ENCODE results near the gene SERINC2. TPM values are rescaled to one million over a fixed set of nuclear protein-coding genes. Genes with fewer than 3 reads are reported as not detected.
"Not testable (repeated sequence)": the region's sequence is repeated elsewhere in the genome, so short reads cannot be mapped to it uniquely, and the experiment has no call there.

The SERINC2 gene
- total and polyA plus RNA-seq, 2 donors: 1.5 to 15.6 TPM

DNA sequence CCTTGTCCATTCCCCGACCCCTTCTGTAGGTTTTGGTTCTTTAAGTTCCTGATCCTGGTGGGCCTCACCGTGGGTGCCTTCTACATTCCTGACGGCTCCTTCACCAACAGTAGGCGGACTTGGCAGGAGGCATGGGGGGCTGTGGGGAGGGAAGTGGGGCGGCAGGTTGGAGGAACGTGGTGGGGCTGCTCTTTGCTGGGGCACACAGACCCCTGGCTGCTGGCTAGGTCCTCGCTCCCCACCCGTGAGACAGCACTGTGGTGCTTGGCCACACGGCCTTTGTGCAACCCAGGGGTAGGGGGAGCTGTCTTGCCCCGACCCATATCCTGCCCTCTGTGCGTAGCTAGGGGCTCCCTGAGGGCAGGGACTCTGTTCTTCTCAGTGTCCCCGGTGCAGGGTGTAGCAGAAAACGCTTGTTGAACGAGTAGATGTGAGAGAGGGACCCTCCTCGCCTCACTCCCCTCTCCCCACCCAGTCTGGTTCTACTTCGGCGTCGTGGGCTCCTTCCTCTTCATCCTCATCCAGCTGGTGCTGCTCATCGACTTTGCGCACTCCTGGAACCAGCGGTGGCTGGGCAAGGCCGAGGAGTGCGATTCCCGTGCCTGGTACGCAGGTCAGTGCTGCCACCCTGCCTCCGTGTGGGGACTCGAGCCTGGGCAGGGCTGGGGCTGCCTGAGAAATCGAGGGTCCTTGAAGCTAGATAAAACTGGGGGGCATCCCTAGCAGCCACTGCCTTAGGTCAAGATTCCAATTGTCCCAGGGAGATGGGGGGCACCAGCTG lies 12.5 kb downstream of the SERINC2 start:
- 95% methylated on average over 28 of the region's 28 CpGs for WGBS
- no peak for DNase-seq (ENCODE audit: low read depth in 6 of 9, low spot score in 9 of 9)

DNA sequence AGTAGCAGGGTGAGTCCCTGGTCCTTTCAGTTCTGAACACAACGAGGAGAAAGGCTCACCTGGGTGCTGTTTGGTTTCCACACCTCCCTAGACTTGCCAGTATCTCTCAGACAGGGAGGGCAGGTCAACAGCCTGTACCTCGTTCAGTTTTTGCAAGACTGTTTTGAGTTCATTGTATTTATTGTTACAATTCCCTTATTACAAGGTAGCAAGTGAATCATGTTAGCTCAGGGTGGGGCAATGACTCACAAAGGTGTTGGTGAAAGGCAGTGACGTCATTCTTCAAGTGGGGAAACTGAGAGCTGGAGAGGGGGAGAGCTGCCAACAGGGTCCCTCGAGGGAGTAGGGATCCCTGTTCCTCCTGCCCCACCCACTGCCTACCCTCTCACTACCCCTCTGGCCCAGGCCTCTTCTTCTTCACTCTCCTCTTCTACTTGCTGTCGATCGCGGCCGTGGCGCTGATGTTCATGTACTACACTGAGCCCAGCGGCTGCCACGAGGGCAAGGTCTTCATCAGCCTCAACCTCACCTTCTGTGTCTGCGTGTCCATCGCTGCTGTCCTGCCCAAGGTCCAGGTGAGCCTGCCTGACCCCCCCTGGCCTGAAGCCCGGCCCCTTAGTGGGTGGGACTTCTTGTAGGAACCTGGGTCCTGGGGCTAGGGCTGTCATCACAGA lies 13.4 kb downstream of the SERINC2 start:
- Histone ChIP-seq H3K27ac (ENCODE audit: low read depth in 1 of 2, low read length in 1 of 2) (no peak overlapping the region), H3K27me3 (ENCODE audit: control insufficient read depth in 2 of 2, insufficient read depth in 1 of 2, low read length in 1 of 2) (peaks cover 0 to 3% of the 10 kb centered on the region in 2 donors), H3K4me3 (ENCODE audit: low read length in 2 of 2) (no peak overlapping the region), H3K9me3 (ENCODE audit: control insufficient read depth in 2 of 2, insufficient read depth in 1 of 2, low read length in 1 of 2) (no peaks in the 10 kb centered on the region), H3K4me1 (ENCODE audit: control insufficient read depth in 2 of 2, insufficient read depth in 2 of 2, low read length in 2 of 2) (peaks cover 11 to 50% of the 10 kb centered on the region in 2 donors), H3K36me3 (ENCODE audit: control insufficient read depth in 2 of 2, insufficient read depth in 2 of 2, low read length in 1 of 2) (no peaks in the 10 kb centered on the region)
- 92% methylated on average over 14 of the region's 14 CpGs for WGBS
- DNase-seq (ENCODE audit: low read depth in 6 of 9, low spot score in 9 of 9): no peak

More for the DNA sequence above, 12.5 kb downstream of the SERINC2 start:
- H3K4me3 ChIP-seq (ENCODE audit: low read length in 2 of 2): no peak overlapping the region
- no peaks in the 10 kb centered on the region for H3K36me3 ChIP-seq (ENCODE audit: control insufficient read depth in 2 of 2, insufficient read depth in 2 of 2, low read length in 1 of 2)
- no peak overlapping the region for H3K27ac ChIP-seq (ENCODE audit: low read depth in 1 of 2, low read length in 1 of 2)
- peaks cover 11 to 55% of the 10 kb centered on the region in 2 donors for H3K4me1 ChIP-seq (ENCODE audit: control insufficient read depth in 2 of 2, insufficient read depth in 2 of 2, low read length in 2 of 2)
- H3K9me3 ChIP-seq (ENCODE audit: control insufficient read depth in 2 of 2, insufficient read depth in 1 of 2, low read length in 1 of 2): no peaks in the 10 kb centered on the region
- peaks cover 0 to 3% of the 10 kb centered on the region in 2 donors for H3K27me3 ChIP-seq (ENCODE audit: control insufficient read depth in 2 of 2, insufficient read depth in 1 of 2, low read length in 1 of 2)

DNA sequence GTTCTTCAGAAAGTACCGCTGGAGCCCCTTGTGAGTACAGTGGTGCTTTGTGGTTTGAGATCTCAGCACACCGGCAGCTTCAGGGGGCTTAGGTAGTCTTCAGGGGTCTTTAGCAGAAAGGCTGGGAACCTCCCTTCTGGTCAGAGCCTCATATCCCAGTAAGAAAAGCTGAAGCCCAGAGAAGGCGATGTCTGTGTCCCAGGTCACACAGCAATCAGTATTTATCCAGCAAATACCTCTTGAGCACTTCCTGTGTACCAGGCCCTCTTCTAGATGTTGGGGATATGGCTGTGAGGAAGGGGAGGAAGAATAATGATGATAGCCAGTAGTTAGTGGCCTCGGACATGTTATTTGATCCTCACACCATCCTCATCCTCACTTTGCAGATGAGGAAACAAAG lies 14.3 kb downstream of the SERINC2 start:
- Histone ChIP-seq H3K4me3 (ENCODE audit: low read length in 2 of 2) (no peak overlapping the region), H3K27me3 (ENCODE audit: control insufficient read depth in 2 of 2, insufficient read depth in 1 of 2, low read length in 1 of 2) (peaks cover 0 to 3% of the 10 kb centered on the region in 2 donors), H3K36me3 (ENCODE audit: control insufficient read depth in 2 of 2, insufficient read depth in 2 of 2, low read length in 1 of 2) (no peaks in the 10 kb centered on the region), H3K4me1 (ENCODE audit: control insufficient read depth in 2 of 2, insufficient read depth in 2 of 2, low read length in 2 of 2) (peaks cover 11 to 43% of the 10 kb centered on the region in 2 donors), H3K27ac (ENCODE audit: low read depth in 1 of 2, low read length in 1 of 2) (no peak overlapping the region), H3K9me3 (ENCODE audit: control insufficient read depth in 2 of 2, insufficient read depth in 1 of 2, low read length in 1 of 2) (no peaks in the 10 kb centered on the region)
- 97% methylated on average over 4 of the region's 4 CpGs for WGBS
- DNase-seq (ENCODE audit: low read depth in 6 of 9, low spot score in 9 of 9): no peak

DNA sequence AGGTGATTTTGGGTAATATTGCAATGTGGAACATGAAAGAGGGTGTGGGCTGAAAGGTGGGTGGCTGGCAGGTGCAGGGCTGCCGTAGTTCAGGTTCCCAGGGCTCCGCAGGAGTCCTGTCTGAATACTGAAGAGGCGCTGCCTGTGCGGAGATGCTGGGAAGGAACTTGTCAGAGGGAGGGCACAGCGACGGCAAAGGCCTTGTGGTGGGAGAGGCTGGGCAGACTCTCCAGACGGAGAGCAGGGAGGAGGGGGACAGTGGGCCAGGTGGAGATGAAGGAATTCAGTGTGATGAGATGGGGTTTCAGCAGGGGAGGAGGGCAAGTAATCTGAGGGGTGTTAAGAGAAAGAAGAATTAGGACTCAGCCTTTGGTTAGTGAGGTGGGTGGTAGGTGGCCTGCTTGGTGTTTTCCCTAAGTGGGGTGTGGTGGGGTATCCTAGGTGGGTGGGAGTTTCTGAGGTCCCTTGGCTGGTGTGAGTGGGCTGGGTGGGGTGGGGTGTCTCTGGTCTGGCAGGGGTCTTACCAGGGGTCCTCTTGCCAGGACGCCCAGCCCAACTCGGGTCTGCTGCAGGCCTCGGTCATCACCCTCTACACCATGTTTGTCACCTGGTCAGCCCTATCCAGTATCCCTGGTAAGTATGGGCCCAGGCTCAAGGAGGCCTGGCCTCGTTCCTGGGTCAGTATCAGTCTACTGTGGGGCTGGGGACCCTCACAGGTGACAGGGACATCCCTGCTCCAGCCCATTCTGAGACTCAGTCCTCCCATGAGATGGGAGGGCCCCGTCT lies 15.6 kb downstream of the SERINC2 start:
- Histone ChIP-seq H3K4me1 (ENCODE audit: control insufficient read depth in 2 of 2, insufficient read depth in 2 of 2, low read length in 2 of 2) (peaks cover 5 to 33% of the 10 kb centered on the region in 2 donors), H3K27me3 (ENCODE audit: control insufficient read depth in 2 of 2, insufficient read depth in 1 of 2, low read length in 1 of 2) (peaks cover 0 to 3% of the 10 kb centered on the region in 2 donors), H3K4me3 (ENCODE audit: low read length in 2 of 2) (no peak overlapping the region), H3K9me3 (ENCODE audit: control insufficient read depth in 2 of 2, insufficient read depth in 1 of 2, low read length in 1 of 2) (peaks cover 0 to 2% of the 10 kb centered on the region in 2 donors), H3K27ac (ENCODE audit: low read depth in 1 of 2, low read length in 1 of 2) (no peak overlapping the region), H3K36me3 (ENCODE audit: control insufficient read depth in 2 of 2, insufficient read depth in 2 of 2, low read length in 1 of 2) (no peaks in the 10 kb centered on the region)
- 95% methylated on average over 12 of the region's 12 CpGs for WGBS
- no peak for DNase-seq (ENCODE audit: low read depth in 6 of 9, low spot score in 9 of 9)

DNA sequence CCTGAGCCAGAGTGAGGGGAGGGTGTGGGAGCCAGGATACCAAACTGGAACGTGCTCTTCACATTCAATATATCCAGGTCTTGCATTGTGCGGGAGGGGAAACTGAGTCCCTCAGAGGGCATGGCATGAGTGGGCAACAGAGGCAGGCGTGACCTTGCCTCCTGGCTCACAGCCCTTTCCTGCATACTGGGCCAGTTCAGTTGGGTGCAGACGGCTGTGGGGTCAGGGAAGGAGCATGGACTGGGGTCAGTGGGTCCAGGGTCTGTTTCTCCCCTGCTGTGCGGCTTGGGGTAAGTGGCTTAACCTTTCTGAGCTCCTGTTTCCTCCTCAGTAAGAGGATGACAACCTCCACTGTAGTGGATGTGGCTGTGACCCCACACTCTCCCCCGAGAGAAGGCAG lies 16.6 kb downstream of the SERINC2 start:
- no peak overlapping the region for H3K27ac ChIP-seq (ENCODE audit: low read depth in 1 of 2, low read length in 1 of 2)
- H3K4me1 ChIP-seq (ENCODE audit: control insufficient read depth in 2 of 2, insufficient read depth in 2 of 2, low read length in 2 of 2): peaks cover 0 to 28% of the 10 kb centered on the region in 2 donors
- peaks cover 0 to under 1% of the 10 kb centered on the region in 2 donors for H3K27me3 ChIP-seq (ENCODE audit: control insufficient read depth in 2 of 2, insufficient read depth in 1 of 2, low read length in 1 of 2)
- H3K9me3 ChIP-seq (ENCODE audit: control insufficient read depth in 2 of 2, insufficient read depth in 1 of 2, low read length in 1 of 2): peaks cover 0 to 2% of the 10 kb centered on the region in 2 donors
- no peaks in the 10 kb centered on the region for H3K36me3 ChIP-seq (ENCODE audit: control insufficient read depth in 2 of 2, insufficient read depth in 2 of 2, low read length in 1 of 2)
- no peak overlapping the region for H3K4me3 ChIP-seq (ENCODE audit: low read length in 2 of 2)
- DNase-seq (ENCODE audit: low read depth in 6 of 9, low spot score in 9 of 9): no peak
- WGBS: 97% methylated on average over 6 of the region's 6 CpGs

DNA sequence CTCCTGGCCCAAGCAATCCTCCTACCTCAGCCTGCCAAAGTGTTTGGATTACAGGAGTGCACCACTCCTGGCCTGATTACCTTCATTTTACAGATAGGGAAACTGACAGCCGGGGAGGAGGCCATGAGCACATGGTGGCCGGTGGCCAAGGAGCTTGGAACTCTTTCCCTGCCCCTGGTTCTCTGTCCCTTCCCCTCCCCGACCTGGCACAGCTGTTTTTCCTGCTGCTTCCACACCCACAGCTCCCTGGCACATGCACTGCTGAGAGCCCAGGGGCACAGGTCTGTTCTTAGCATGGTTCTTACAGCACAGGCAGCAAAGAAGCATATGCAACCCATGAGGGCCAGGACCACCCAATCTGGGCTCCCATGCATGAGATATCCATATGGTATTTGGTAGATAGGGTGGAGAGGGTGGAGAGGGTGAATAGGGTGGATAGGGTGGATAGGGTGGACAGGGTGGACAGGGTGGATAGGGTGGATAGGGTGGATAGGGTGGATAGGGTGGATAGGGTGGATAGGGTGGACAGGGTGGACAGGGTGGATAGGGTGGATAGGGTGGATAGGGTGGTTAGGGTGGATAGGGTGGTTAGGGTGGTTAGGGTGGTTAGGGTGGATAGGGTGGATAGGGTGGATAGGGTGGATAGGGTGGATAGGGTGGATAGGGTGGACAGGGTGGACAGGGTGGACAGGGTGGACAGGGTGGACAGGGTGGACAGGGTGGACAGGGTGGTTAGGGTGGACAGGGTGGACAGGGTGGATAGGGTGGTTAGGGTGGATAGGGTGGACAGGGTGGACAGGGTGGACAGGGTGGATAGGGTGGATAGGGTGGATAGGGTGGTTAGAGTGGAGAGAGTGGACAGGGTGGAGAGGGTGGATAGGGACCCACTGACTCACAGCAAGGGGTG lies 18.6 kb downstream of the SERINC2 start:
- H3K36me3 ChIP-seq (ENCODE audit: control insufficient read depth in 2 of 2, insufficient read depth in 2 of 2, low read length in 1 of 2); DNase-seq (ENCODE audit: low read depth in 6 of 9, low spot score in 9 of 9); H3K27me3 ChIP-seq (ENCODE audit: control insufficient read depth in 2 of 2, insufficient read depth in 1 of 2, low read length in 1 of 2); H3K9me3 ChIP-seq (ENCODE audit: control insufficient read depth in 2 of 2, insufficient read depth in 1 of 2, low read length in 1 of 2); H3K4me3 ChIP-seq (ENCODE audit: low read length in 2 of 2); H3K27ac ChIP-seq (ENCODE audit: low read depth in 1 of 2, low read length in 1 of 2): not testable (repeated sequence)
- H3K4me1 ChIP-seq (ENCODE audit: control insufficient read depth in 2 of 2, insufficient read depth in 2 of 2, low read length in 2 of 2): peaks cover 0 to 10% of the 10 kb centered on the region in 2 donors
- 97% methylated on average over 3 of the region's 3 CpGs for WGBS

DNA sequence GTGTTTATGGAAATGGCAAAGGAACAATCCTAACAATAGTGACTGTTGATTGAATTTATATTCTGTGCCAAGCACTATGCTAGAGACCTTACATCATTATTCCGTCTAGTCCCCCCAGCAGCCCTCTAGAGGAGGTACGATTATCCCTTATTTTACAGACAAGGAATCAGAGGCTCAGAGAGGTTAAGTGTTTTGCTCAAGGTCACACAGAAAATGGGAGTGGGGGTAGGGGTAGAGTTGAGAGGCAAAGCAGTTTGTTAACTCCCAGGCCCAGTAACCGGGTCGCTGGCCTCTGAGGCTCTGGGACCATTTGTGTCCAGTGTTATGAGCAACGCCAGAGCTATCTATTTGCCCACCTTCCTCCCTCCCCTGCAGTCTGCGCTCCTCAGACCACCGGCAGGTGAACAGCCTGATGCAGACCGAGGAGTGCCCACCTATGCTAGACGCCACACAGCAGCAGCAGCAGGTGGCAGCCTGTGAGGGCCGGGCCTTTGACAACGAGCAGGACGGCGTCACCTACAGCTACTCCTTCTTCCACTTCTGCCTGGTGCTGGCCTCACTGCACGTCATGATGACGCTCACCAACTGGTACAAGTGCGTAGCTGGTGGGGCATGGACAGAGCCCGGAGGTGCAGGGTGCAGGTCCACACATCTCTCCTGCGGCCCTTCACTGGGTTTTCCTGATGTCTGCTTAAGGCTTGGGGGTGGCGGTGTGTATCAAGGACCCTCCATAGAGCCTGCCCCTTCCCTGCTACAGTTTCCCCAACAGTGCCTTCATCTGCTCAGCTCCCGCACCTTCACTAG lies 19.8 kb downstream of the SERINC2 start:
- no peaks in the 10 kb centered on the region for H3K27me3 ChIP-seq (ENCODE audit: control insufficient read depth in 2 of 2, insufficient read depth in 1 of 2, low read length in 1 of 2)
- H3K4me3 ChIP-seq (ENCODE audit: low read length in 2 of 2): no peak overlapping the region
- no peaks in the 10 kb centered on the region for H3K36me3 ChIP-seq (ENCODE audit: control insufficient read depth in 2 of 2, insufficient read depth in 2 of 2, low read length in 1 of 2)
- no peak overlapping the region for H3K27ac ChIP-seq (ENCODE audit: low read depth in 1 of 2, low read length in 1 of 2)
- peaks cover 0 to 2% of the 10 kb centered on the region in 2 donors for H3K9me3 ChIP-seq (ENCODE audit: control insufficient read depth in 2 of 2, insufficient read depth in 1 of 2, low read length in 1 of 2)
- H3K4me1 ChIP-seq (ENCODE audit: control insufficient read depth in 2 of 2, insufficient read depth in 2 of 2, low read length in 2 of 2): peaks cover 0 to 7% of the 10 kb centered on the region in 2 donors
- no peak for DNase-seq (ENCODE audit: low read depth in 6 of 9, low spot score in 9 of 9)
- WGBS: 97% methylated on average over 20 of the region's 20 CpGs

All from thymus (tissue), 11 donors.